NCI-H1930 (cell line): ENCODE data around the gene BCAS3.

Source experiments
- DNase-seq, 2 experiments: peaks; one replicate each; lab custom pipeline; 2025; lab: John Stamatoyannopoulos, UW

The BCAS3 gene

DNA sequence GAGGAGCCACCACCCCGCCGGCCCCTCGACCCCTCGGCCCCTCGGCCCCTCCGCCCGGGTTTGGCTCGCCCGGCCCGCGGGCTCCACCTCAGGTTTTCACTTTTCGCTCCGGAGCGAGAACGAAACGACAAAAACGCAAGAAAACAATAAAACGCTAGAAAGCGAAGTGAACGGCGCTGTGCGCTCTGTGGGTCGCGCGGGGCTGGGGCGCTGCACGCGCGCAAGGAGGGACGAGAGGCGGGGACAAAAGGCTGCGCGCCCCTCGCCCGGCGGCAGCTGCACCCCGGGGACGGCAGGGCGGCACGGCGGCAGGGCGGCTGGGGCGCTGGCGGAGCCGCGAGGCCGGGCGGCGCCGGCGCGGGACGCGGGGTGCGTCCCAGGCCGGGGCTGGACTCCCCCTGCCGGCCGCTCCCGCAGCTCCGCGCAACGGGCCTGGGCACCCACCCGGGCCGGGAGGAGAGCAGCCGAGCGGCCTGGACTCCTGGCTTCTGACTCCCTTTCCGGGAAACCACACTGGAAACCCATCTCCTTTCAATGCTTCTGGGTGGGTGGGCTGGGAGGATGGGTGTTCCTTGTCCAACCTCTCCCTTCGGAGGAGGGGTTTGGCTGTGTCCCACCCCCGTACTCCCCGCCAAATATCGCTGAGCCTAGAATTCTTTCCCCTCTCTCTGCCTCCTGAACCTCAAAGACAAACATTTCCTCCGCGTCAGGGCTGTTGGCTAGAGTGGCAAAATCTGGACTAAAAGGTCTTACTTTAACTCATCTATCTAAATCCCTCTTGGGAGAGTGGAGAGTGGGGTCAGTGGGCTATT is 731.9 kb downstream of the BCAS3 start:
- DNase-seq = peak; percentile 45 to 84

- DNase-seq = peak; percentile 79 to 89
Observed at GRCh38 chr17:61410141-61411010, 732.7 kb downstream of the BCAS3 start.

- no peak for DNase-seq
Observed at GRCh38 chr17:61411011-61411260, 733.3 kb downstream of the BCAS3 start.

GRCh38 chr17:61411261-61412142 is 733.9 kb downstream of the BCAS3 start:
- DNase-seq = peak; percentile 73 to 83

DNA sequence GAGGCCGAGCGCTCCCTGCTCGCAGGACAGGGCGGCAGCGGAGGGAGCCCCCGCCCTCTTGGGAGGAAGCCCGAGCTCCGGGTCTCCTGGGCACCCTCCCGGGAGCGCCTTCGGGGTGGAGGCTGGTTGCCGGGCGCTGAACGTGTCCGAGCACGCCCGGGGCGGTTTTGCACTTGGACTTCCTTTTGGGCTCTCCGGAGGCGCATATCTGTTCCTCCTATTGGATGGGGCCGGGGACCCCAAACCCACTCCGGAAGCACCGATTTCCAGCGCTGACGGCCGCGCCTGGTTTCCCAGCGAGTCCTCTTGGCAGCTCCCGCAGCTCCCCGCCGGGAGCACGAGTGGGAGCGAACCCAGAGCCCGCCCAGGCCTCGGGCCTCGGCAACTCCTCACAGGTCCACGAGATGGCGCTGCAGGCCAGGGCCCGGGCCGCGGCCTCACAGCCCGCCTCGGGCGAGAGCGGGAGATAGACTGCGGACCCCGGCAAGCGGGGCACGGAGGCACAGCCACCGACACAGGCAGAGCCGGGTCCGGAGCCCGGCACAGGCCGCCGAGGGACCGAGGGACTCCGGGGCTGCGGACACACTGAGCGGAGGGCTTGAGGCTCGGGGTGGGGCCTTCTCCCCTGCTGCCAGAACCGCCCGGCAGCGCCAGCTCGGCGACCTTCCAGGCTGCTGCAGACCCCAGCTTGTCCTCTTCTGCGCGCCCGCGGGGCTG is 734.6 kb downstream of the BCAS3 start:
- DNase-seq = peak; percentile 82 to 91

DNA sequence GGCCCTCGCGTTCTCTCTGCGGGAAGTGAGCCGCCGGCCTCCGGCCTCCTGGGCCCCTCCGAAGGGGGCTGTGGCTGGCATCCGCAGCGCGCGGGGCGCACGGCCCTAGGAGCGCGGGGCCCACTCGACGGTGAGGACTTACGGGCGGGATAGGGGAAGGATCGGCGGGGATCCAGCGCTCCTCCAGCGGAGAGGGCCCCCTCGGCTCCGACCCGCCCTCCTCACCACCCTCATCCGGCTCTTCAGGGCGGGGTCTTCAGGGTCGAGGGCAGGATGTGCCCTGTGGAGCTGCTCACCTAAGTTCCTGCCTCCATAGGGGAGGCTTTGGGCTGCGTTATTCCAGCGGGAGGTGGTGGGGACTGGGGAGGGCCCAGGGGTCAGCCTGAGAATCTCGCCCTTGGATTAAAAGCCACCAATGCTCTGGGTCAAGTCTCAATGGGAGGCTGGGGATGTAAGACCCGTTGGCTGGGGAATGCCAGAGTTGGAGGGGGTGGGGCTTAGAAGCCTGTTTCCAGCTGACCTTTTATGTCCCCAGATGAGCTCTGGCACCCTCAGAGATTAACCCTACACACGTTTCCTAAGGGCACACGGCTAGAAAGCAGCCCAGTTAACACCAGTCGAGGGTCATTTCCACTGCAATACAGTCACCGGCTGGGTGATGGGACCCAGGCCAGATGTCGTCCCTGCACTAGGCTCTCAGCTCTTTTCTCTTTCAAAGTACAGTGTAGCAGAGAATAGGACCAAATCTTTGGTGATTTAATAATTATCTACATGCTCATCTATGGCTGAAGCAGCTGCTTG is 735.4 kb downstream of the BCAS3 start:
- DNase-seq = no peak

DNA sequence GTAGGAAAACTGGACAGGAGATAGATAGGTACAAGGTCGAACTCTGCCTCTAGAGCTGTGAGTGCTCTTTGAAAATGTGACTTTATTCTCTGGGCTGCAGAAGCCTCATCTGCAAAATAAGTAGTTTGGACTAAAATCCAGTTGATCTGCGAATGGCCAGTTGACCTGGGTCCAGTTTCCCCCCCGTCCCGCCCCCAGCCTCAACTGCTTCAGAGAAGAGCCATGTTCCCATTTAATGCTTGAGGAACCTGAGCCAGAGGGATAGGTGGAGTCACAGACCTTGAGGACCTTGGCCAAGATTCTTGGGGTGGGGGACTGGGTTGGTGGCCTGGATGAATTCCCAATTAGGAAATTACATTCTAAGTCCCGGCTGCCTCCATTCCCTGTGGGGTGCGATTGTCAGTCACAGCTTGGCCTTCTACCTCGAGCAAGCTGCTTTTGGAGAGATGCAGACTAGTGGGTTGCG is 736.0 kb downstream of the BCAS3 start:
- DNase-seq = no peak

DNA sequence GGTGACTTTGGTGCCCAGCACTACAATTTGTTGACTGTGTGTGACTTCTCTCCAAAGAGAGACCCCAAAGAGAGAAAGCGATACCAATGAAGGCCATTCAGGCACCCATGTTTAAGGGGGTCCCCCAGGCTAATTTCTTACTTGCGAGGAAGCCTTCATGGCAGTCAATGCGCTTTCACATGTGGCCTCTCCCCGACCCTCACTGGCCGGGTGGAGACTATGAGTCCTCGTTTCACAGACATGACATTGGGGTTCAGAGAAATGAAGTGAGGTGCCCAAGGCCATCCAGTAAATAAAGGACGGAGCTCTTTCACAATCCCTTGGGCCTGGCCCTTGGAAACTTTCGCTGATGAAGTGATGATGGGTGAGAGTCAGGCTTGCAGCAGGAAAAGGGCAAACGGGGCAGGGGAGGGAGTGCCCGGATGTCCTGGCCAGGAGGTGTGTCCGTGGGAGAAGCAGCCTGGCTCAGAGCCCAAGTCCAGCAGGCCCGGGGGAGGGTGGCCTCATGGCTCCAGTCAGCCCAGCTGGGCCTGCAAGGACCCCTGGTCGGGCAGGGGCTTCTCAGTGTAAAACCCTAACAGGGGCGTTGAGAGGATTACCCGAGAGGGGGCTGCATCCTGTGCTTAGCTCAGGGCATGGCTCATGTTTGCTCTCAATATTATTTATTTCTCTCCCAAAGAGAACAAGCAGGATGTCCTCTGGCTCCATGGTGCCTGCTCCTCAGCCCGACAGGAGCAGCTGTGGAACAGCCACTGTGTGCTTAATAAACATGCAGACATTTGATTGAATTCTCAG is 736.7 kb downstream of the BCAS3 start:
- DNase-seq = no peak

GRCh38 chr17:61414936-61415251 is 737.2 kb downstream of the BCAS3 start:
- DNase-seq = no peak

DNA sequence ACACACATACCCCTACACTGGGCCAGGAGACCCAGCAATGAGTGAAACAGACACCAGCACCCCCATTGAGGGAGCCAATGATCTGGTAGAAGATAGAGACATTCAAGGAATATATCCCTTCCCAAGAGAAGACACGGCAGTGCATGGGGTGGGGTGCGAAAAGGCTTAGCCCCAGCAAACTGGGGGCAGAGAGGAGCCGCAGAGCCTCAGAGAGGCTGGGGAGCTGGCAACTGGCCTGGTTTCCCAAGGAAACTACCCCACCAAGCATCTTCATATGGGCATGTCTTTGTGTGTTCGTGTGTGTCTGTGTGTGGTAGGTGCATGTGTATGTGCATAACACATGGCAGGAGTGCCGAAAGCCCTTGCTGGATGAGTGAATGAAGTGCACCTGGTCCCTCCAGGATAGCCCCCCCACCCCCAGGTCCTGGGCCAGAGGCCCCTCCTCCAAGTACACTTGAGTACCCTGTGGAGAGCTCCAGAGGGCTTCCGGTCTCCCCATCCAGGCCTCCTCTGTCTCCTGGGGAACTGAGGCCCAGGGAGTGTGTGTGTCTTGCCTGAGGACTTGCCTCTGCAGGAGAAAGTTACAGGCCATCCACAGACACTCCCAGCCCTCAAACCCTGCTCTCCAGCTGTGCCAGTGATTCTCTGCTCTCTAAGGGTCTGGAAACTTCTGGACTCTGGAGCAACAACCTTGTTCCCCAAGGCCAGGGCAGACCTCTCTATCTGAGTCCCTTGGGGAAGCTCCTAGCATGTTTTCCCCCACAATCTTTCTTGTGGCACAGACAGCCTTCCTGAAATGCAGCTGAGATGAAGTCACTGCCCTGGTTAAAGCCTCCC is 737.9 kb downstream of the BCAS3 start:
- DNase-seq = no peak

- no peak for DNase-seq
Observed at GRCh38 chr17:61416211-61416539, 738.5 kb downstream of the BCAS3 start.

- DNase-seq = peak; percentile 85 to 91
Observed at GRCh38 chr17:61416540-61417363, 739.1 kb downstream of the BCAS3 start.

DNA sequence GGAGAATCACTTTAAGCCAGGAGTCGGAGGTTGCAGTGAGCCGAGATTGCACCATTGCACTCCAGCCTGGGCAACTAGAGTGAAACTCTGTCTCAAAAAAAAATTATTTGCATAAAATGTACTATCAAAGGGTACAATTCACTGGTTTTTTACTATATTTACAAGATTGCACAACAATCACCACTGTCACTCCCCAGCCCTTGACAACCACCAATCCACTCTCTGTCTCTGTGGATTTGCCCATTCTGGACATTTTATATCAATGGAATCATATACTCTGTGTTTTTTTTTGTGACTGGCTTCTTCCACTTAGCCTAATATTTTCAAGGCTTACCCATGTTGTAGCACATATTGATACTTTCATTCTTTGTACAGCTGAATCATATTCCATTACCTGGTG is 740.8 kb downstream of the BCAS3 start:
- DNase-seq = no peak

DNA sequence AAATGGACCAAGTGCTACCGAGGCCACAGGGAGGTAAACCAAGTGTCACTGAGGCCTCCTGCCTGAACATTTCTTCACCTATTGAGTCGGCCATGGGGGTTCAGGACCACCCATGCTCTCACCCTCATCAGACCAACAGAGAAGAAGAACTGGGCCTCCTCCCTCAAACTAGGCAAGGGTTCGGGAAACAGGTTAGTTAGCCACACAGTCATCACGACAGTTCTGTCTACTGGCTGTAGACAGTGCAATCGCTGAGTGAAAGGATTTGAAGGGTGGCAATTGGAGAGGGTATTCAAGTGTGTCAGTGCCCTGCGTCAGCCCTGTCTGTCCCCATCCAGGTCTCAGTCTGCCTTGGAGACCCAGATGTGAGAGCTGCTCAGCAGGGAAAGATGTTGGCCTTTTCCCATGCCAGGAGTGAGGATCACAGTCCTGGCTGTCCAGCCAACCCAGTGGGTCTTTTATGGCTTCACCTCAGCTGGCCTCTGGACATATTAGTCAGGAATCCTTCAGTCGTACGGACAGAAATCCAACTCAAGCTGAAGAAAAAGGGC is 741.9 kb downstream of the BCAS3 start:
- no peak for DNase-seq

GRCh38 chr17:61420052-61420451 is 742.4 kb downstream of the BCAS3 start:
- DNase-seq = no peak

DNA sequence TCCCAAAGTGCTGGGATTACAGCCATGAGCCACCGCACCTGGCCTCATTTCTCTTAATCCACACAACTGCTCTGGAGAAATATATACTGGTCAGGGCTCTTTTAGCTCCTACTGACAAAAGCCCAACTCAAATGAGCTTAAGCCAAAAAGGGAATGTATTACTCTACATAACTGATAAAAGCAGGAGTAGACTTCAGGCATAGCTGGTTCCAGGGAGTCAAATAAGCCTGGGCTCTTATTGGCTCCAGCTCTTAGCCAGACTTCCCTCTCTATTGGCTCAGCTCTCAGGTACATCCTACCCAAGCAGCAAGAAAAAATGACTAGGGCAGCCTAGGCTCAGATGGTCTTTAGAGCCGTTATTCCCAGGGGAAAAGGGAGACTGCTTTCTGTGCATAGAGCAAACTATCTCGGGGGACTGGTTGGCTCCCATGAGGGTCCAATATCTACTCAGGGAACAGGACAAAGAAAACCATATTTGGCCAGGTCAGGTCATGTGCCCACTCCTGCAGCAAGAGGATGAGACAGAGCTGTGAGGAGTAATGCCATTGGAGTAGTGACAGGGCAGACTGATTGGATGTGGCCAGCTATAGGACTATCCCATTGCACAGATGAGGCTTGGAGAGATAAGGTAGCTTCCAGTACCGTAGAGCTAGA is 743.2 kb downstream of the BCAS3 start:
- DNase-seq = no peak

DNA sequence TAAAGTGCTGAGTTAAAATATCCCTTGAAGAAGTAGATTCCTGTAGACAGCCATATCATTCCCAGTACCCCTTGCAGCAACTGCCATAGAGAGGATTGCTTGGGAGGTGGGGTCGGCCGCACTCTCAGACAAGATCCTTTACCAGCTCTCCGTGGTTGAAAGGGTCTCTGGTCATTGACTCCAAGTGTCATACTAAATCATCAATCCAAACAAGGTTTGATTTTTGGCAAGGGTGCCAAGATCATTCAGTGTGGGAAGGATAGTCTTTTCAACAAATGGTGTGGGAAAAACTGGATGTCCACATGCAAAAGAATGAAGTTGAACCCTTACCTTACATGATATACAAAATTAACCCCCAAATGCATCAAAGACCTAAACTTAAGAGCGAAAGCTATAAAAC is 743.8 kb downstream of the BCAS3 start:
- DNase-seq = no peak
